GM10248 (cell line): ENCODE results near the gene MACF1.

ENCODE experiments used
- CTCF ChIA-PET: fragments of 300-600 bp; sonication (Branson Sonifier 250); formaldehyde crosslinking; extraction: SDS; loops from one replicate; lab custom pipeline; 2021; ENCODE audit warnings: antibody characterized with exemption; lab: Yijun Ruan, JAX
- POLR2A ChIA-PET: fragments of 350-650 bp; sonication (Branson Sonifier 250); formaldehyde crosslinking; extraction: SDS; loops from one replicate; lab custom pipeline; 2020; ENCODE audit warnings: antibody characterized with exemption; lab: Yijun Ruan, JAX
- DNase-seq: peaks from one replicate; pipeline ENCODE4 v3.0.0; 2012; ENCODE audit errors: extremely low spot score
- CTCF ChIP-seq: IDR thresholded peaks from 2 replicates; pipeline ENCODE4 v1.5.1; 2012; ENCODE audit warnings: mild to moderate bottlenecking, low read depth; ENCODE audit errors: extremely low read depth, missing control alignments, control extremely low read depth

MACF1 gene

DNA sequence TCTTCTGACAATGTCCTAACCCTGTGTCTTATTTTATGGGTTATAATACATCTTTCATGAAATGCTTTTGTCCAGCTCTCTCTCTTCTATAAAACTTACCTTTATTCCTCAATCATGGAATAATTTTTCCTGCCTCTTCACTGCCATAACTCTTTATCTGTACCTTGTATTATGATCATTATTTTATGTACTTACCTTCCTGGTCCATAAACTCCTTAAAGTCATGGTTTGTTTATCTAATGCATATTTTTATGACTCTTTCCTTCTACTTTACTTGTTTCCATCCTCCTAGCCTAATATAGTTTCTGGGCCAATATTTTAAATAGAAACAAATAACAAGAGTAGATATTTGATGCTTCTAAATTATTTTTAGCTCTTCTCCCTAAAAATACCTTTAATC is 221.1 kb downstream of the MACF1 start:
- ChIA-PET CTCF (interaction anchor here (0.9 to 3.9 kb wide), 6 partner anchors 8 to 233 kb away, joined by 3 to 32 read pairs (median 6); no protein-coding TSS in a partner anchor), POLR2A (no interaction called here)
- TF ChIP-seq CTCF, result no peak

GRCh38 chr1:39426346-39426745 is 221.9 kb downstream of the MACF1 start:
- ChIA-PET CTCF (no interaction called here), POLR2A (no interaction called here)
- TF ChIP-seq CTCF, result no peak
- no peak for DNase-seq

More for the DNA sequence above, 221.1 kb downstream of the MACF1 start:
- DNase-seq, result no peak

- ChIA-PET POLR2A (no interaction called here), CTCF (interaction anchor here (0.8 to 1.0 kb wide), 2 partner anchors 16 to 161 kb away, joined by 3 read pairs; no protein-coding TSS in a partner anchor)
- TF ChIP-seq CTCF, result no peak
- DNase-seq, result no peak
These were observed 222.9 kb downstream of the MACF1 start for GRCh38 chr1:39427374-39427773.

DNA sequence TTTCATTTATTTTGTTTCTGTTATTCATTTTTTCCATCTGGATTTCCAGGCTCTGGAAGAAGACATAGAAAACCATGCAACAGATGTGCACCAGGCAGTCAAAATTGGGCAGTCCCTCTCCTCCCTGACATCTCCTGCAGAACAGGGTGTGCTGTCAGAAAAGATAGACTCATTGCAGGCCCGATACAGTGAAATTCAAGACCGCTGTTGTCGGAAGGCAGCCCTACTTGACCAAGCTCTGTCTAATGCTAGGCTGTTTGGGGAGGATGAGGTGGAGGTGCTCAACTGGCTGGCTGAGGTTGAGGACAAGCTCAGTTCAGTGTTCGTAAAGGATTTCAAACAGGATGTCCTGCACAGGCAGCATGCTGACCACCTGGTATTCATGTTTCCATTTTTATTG is 223.4 kb downstream of the MACF1 start:
- DNase-seq, result no peak
- TF ChIP-seq CTCF, result no peak
- ChIA-PET CTCF (interaction anchor here (0.8 to 1.0 kb wide), 2 partner anchors 17 to 162 kb away, joined by 3 read pairs; no protein-coding TSS in a partner anchor), POLR2A (no interaction called here)

DNA sequence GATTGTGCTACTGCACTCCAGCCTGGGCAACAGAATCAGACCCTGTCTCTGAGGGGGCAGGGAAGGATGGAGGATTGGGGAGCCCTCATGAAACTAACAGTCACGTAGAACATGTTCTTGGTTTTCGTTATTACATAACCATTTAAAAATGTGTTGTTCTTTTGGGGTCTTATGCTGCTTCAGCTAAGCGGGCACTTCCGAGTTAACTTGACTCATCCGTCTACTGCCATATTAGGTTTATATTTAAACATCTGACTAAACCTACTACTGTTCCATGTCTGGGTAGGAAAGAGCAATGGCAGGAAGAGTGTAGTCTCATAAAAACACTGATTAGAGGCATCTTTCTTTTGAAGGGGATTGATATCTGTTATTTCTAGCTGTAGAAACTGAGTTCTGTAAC is 227.4 kb downstream of the MACF1 start:
- CTCF ChIA-PET, result interaction anchor here (1.1 to 2.8 kb wide), 8 partner anchors 7 to 240 kb away, joined by 3 to 13 read pairs (median 4); no protein-coding TSS in a partner anchor
- POLR2A ChIA-PET, result no interaction called here
- no peak for TF ChIP-seq CTCF
- no peak for DNase-seq

- CTCF ChIA-PET, result interaction anchor here (1.1 to 2.8 kb wide), 3 partner anchors 10 to 114 kb away, joined by 3 to 13 read pairs (median 3); no protein-coding TSS in a partner anchor
These were observed 230.4 kb downstream of the MACF1 start for GRCh38 chr1:39434797-39435395.

More at GRCh38 chr1:39434797-39435395, 230.4 kb downstream of the MACF1 start:
- TF ChIP-seq CTCF, result no peak
- DNase-seq, result no peak
- POLR2A ChIA-PET, result no interaction called here
